H9 (cell line): Measurements from ENCODE around the gene ZBTB8A. TPM values are rescaled to one million over a fixed set of nuclear protein-coding genes. Genes with fewer than 3 reads are reported as not detected.

Source experiments
- DNase-seq: peaks from one replicate; pipeline ENCODE4 v3.0.0-alpha.2; 2017
- H2AFZ ChIP-seq: one replicate; pipeline ENCODE4 v1.6.1; 2013; ENCODE audit warnings: mild to moderate bottlenecking, low read length, control low read depth, moderate library complexity
- H2AK5ac ChIP-seq: 2 replicates; pipeline ENCODE4 v1.6.1; 2013; ENCODE audit warnings: low read length, control low read depth, mixed read lengths; ENCODE audit not compliant: insufficient read length
- H2BK120ac ChIP-seq: one replicate; pipeline ENCODE4 v1.6.1; 2013; ENCODE audit warnings: low read depth, mild to moderate bottlenecking, low read length, control low read depth, inconsistent platforms; ENCODE audit not compliant: poor library complexity, severe bottlenecking
- H2BK12ac ChIP-seq: 2 replicates; pipeline ENCODE4 v1.6.1; 2013; ENCODE audit warnings: low read length, control low read depth, mixed read lengths, low read depth; ENCODE audit not compliant: insufficient read length
- H2BK15ac ChIP-seq: 2 replicates; pipeline ENCODE4 v1.6.1; 2013; ENCODE audit warnings: low read depth, low read length, control low read depth
- H2BK20ac ChIP-seq: one replicate; pipeline ENCODE4 v1.6.1; 2013; ENCODE audit warnings: low read depth, mild to moderate bottlenecking, low read length, control low read depth, inconsistent platforms; ENCODE audit not compliant: poor library complexity, severe bottlenecking
- H2BK5ac ChIP-seq: 2 replicates; pipeline ENCODE4 v1.6.1; 2013; ENCODE audit warnings: low read length, control low read depth, mixed read lengths; ENCODE audit not compliant: insufficient read length
- H3K14ac ChIP-seq: 2 replicates; pipeline ENCODE4 v1.6.1; 2013; ENCODE audit warnings: low read length, control low read depth; ENCODE audit not compliant: insufficient read depth
- H3K18ac ChIP-seq: 2 replicates; pipeline ENCODE4 v1.6.1; 2013; ENCODE audit warnings: low read depth, mild to moderate bottlenecking, mixed read lengths, low read length, control low read depth; ENCODE audit not compliant: insufficient read length
- H3K23ac ChIP-seq: 2 replicates; pipeline ENCODE4 v1.6.1; 2013; ENCODE audit warnings: low read length, control low read depth, mixed read lengths, low read depth; ENCODE audit not compliant: insufficient read length
- H3K23me2 ChIP-seq: 2 replicates; pipeline ENCODE4 v1.6.1; 2013; ENCODE audit warnings: low read depth, mild to moderate bottlenecking, mixed read lengths, low read length, control low read depth; ENCODE audit not compliant: insufficient read length, poor library complexity, severe bottlenecking
- H3K27ac ChIP-seq: 2 replicates; pipeline ENCODE4 v1.5.1; 2013; ENCODE audit warnings: low read length, control low read depth, mixed read lengths, low read depth; ENCODE audit not compliant: insufficient read length
- H3K27me3 ChIP-seq: 2 replicates; pipeline ENCODE4 v1.6.1; 2013; ENCODE audit warnings: low read length, control low read depth, inconsistent platforms; ENCODE audit not compliant: insufficient read depth
- H3K4ac ChIP-seq: 2 replicates; pipeline ENCODE4 v1.6.1; 2013; ENCODE audit warnings: low read depth, mild to moderate bottlenecking, control low read depth, inconsistent platforms, low read length, moderate library complexity
- H3K4me1 ChIP-seq: 2 replicates; pipeline ENCODE4 v1.6.1; 2013; ENCODE audit warnings: low read length, control low read depth, inconsistent platforms; ENCODE audit not compliant: insufficient read depth
- H3K4me2 ChIP-seq: 2 replicates; pipeline ENCODE4 v1.6.1; 2013; ENCODE audit warnings: low read length, control low read depth, mixed read lengths; ENCODE audit not compliant: insufficient read length, insufficient read depth
- H3K56ac ChIP-seq: 2 replicates; pipeline ENCODE4 v1.6.1; 2013; ENCODE audit warnings: low read depth, mild to moderate bottlenecking, mixed read lengths, low read length, control low read depth; ENCODE audit not compliant: insufficient read length
- H3K79me1 ChIP-seq: 2 replicates; pipeline ENCODE4 v1.6.1; 2013; ENCODE audit warnings: low read depth, mild to moderate bottlenecking, moderate library complexity, low read length, control low read depth, inconsistent platforms; ENCODE audit not compliant: insufficient read depth, poor library complexity, severe bottlenecking
- H3K79me2 ChIP-seq: 2 replicates; pipeline ENCODE4 v1.6.1; 2013; ENCODE audit warnings: low read length, control low read depth, inconsistent platforms; ENCODE audit not compliant: insufficient read depth
- H3K9ac ChIP-seq: 2 replicates; pipeline ENCODE4 v1.6.1; 2013; ENCODE audit warnings: low read length, control low read depth, mixed read lengths; ENCODE audit not compliant: insufficient read length; ENCODE audit errors: extremely low read depth
- H3K9me3 ChIP-seq: one replicate; pipeline ENCODE4 v1.6.1; 2013; ENCODE audit warnings: low read depth, low read length, inconsistent platforms; ENCODE audit not compliant: control insufficient read depth
- H3T11ph ChIP-seq: one replicate; pipeline ENCODE4 v1.6.1; 2013; ENCODE audit warnings: mild to moderate bottlenecking, low read length, control low read depth, inconsistent platforms
- H4K20me1 ChIP-seq: one replicate; pipeline ENCODE4 v1.6.1; 2013; ENCODE audit not compliant: control insufficient read depth, insufficient read length, insufficient read depth
- H4K5ac ChIP-seq: 2 replicates; pipeline ENCODE4 v1.6.1; 2013; ENCODE audit warnings: low read depth, mild to moderate bottlenecking, mixed read lengths, low read length, control low read depth; ENCODE audit not compliant: insufficient read length
- H4K8ac ChIP-seq: replicated peaks from 2 replicates; pipeline ENCODE4 v1.6.1; 2013; ENCODE audit warnings: low read length, control low read depth, mixed read lengths, low read depth; ENCODE audit not compliant: insufficient read length
- H4K91ac ChIP-seq: 2 replicates; pipeline ENCODE4 v1.6.1; 2013; ENCODE audit warnings: low read depth, mild to moderate bottlenecking, moderate library complexity, mixed read lengths, low read length, control low read depth; ENCODE audit not compliant: insufficient read length
- H3K27ac Mint-ChIP-seq, 3 experiments: 2 replicates in 2 of 3; 3 replicates in 1 of 3; pipeline ENCODE4 v1.8.0; 2020 to 2021; ENCODE audit warnings: mixed read lengths in 3 of 3, mild to moderate bottlenecking in 1 of 3, moderate library complexity in 1 of 3
- H3K27me3 Mint-ChIP-seq: 2 replicates; pipeline ENCODE4 v1.8.0; 2021; ENCODE audit warnings: low read depth, mild to moderate bottlenecking, moderate library complexity, mixed read lengths
- H3K36me3 Mint-ChIP-seq, 3 experiments: 2 replicates in 2 of 3; 3 replicates in 1 of 3; pipeline ENCODE4 v1.8.0; 2020 to 2021; ENCODE audit warnings: low read depth in 3 of 3, mixed read lengths in 3 of 3; ENCODE audit not compliant: insufficient read depth in 1 of 3
- H3K4me1 Mint-ChIP-seq, 2 experiments: 2 replicates each; pipeline ENCODE4 v1.8.0; 2020; ENCODE audit warnings: mixed read lengths in 2 of 2
- H3K4me3 Mint-ChIP-seq, 2 experiments: 2 replicates in 1 of 2; 3 replicates in 1 of 2; pipeline ENCODE4 v1.8.0; 2020 to 2021; ENCODE audit warnings: mild to moderate bottlenecking in 2 of 2, mixed read lengths in 2 of 2, moderate library complexity in 1 of 2
- H3K9me3 Mint-ChIP-seq, 2 experiments: 2 replicates in 1 of 2; 3 replicates in 1 of 2; pipeline ENCODE4 v1.8.0; 2020; ENCODE audit warnings: mild to moderate bottlenecking in 2 of 2, mixed read lengths in 2 of 2, moderate library complexity in 1 of 2
- CTCF ChIP-seq: fragments of 200-600 bp; sonication (generic); conservative IDR thresholded peaks from 3 replicates; pipeline ENCODE4 v1.8.0; 2021; ENCODE audit warnings: antibody characterized with exemption, mild to moderate bottlenecking
- WGBS: extraction: QIAGEN DNeasy Blood & Tissue Kit; methylation state at CpG from one replicate; pipeline ENCODE4 v1.1.7; 2013; ENCODE audit warnings: missing lambda C conversion rate, low lambda C conversion rate, mixed read lengths; ENCODE audit not compliant: insufficient read length; ENCODE audit errors: extremely low coverage; 5-methylcytosine and 5-hydroxymethylcytosine counted together
- total RNA-seq: library from RNA; stranded (reverse); gene quantifications from 2 replicates; pipeline ENCODE4 v1.2.1, GENCODE V29; 2021

ZBTB8A gene
- total RNA-seq, 1 experiment from 2014 or later = 11.3 TPM

DNA sequence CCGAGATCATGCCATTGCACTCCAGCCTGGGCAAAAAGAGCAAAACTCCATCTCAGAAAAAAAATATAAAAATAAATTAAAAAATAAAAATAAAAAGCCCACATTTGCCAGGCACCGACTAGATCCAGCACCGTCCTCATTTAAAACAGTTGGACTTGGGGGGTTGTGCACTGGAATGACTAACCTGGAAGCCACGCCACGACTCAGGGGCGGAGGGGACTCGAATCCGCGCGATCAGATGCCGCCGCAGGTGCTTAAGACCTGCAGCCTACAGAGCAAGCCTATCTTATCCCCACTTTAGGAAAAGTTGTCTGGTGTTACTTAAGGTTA, 72.6 kb downstream of the ZBTB8A start:
- no peak for TF ChIP-seq CTCF
- H2BK20ac ChIP-seq = no peak overlapping the region
- no peak for DNase-seq
- peaks cover 5 to 8% of the 10 kb centered on the region in 2 experiments; a peak in 3 of 4 replicates for H3K4me1 Mint-ChIP-seq
- no peak overlapping the region for H2BK12ac ChIP-seq
- H4K20me1 ChIP-seq = no peaks in the 10 kb centered on the region
- no peaks in the 10 kb centered on the region for H3K9me3 Mint-ChIP-seq
- H3K4me3 Mint-ChIP-seq = peak overlapping the region; percentile 61 to 74
- H4K8ac ChIP-seq = no peak overlapping the region
- peak overlapping the region; percentile 50 for H3K4me2 ChIP-seq
- H3K27me3 Mint-ChIP-seq = no peaks in the 10 kb centered on the region
- peak overlapping the region in 2 of 3 experiments; percentile 51 to 70; a peak in 2 of 7 replicates for H3K27ac Mint-ChIP-seq
- no peak overlapping the region for H2BK120ac ChIP-seq
- H2BK15ac ChIP-seq = no peak overlapping the region
- H4K5ac ChIP-seq = no peak overlapping the region
- no peak overlapping the region for H2AK5ac ChIP-seq
- H3K9me3 ChIP-seq = no peaks in the 10 kb centered on the region
- no peak overlapping the region for H3K27ac ChIP-seq
- H3K23me2 ChIP-seq = no peaks in the 10 kb centered on the region
- no peak overlapping the region for H3K18ac ChIP-seq
- H4K91ac ChIP-seq = no peak overlapping the region
- H3K14ac ChIP-seq = no peak overlapping the region
- H3K36me3 Mint-ChIP-seq = no peaks in the 10 kb centered on the region
- no peaks in the 10 kb centered on the region for H3K79me1 ChIP-seq
- no CpG with 5 or more reads among the region's 12 CpGs for WGBS
- H3K56ac ChIP-seq = no peak overlapping the region
- no peak overlapping the region for H2AFZ ChIP-seq
- H3T11ph ChIP-seq = no peak overlapping the region
- H3K23ac ChIP-seq = no peak overlapping the region
- H2BK5ac ChIP-seq = no peak overlapping the region
- H3K4ac ChIP-seq = no peak overlapping the region
- H3K27me3 ChIP-seq = no peaks in the 10 kb centered on the region
- no peaks in the 10 kb centered on the region for H3K79me2 ChIP-seq
- H3K9ac ChIP-seq = no peak overlapping the region
- H3K4me1 ChIP-seq = no peaks in the 10 kb centered on the region
